Fibroblast of skin of scalp (primary cell): Measurements from ENCODE around the gene GPC6.

Experiments used
- DNase-seq: peaks from one replicate; pipeline ENCODE4 v3.0.0-alpha.2; 2013

Gene GPC6

DNA sequence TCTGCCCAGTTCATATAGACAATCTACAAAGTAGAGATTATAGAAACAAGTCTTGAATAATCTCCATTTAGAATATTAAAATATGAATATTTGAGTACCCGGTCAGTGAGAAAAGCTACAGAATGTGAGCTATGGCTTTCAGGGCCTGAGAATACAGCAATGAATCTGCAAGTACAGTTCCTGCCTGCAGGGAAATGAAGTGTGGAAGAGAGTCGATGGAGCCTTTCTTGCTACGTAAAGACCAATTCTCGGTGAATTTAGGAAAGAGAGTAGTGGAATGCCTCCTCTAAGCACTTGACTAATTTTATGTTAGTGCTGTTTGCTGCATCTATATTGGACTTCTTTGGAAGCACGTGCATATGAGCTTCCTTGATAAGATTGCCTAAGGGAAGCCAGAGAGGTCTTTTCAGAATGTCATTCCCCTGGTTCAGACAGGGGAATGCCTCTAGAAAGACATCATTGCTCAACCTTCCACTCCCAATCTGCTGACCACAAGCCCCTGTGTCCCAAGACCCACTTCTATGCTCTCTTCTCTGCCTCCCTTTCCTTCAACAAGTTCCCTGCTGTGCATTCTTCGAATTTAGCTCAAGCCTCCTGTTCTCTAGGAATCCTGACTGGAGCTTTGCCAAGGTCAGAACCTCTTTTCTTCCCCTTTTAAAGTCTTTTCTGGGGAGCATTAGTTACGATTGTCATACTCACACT is 41.9 kb downstream of the GPC6 start:
- DNase-seq = no peak

DNA sequence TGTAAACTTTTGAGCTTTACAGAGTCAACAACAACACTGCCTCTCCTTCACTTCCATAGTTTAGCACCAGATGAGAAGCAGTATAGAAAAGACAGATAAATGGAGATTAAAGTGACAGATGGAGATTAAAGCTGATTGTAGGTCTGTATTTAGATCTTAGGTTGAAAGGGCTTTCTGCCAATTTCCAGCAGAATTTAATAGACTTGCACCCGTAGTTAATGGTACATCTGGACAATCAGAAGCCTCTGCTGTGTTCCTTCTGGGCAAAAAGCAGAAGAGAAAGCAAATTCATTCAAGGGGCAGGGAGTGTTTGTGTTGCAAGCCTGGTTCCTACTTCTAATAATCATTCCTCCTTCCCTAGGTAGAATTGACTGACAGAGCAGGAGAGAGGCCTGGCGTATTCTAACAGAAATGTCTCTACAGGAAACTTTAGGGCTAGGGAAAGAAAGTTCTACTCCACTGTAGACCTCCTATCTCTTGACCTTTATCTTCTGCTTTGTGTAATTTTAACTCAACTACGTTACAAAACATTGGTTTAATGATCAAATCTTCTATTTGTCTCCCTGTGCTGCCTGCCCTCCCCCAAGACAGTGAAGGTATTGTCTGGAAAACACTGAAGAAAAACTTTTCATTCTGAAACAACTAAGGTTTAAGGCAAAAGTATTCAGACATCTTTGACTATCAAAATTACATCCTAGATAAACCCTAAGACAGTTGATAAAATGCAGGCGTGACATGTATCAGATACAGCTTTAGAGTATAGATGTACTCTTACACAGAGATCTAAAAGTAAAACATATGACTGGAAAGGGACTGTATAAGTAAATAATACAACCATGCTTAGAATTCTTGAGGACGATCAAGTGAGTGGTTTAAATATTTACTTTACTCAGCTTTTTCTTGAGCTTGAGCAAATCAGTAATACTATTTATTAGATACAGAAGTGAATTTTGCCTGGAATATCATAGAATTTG is 44.4 kb downstream of the GPC6 start:
- DNase-seq = peak; percentile 22

DNA sequence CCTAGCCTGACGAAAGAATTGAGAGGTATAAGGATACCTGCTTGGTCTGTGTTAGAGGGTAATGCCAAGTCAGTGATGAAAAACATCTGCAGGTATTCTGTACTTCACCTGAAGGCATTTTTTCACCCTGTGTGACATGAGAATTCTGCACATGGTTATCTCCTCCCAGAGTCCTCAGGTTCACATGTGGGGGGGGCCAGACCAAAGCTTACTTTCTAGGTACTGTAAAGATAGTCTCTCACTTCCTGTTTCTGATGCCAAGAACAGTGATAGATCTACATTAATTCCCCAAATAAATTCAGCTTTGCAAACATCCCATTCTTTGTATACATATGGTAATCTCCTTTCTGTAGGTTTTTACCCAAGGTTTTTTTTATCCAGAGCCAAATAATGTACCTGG is 53.4 kb downstream of the GPC6 start:
- no peak for DNase-seq

DNA sequence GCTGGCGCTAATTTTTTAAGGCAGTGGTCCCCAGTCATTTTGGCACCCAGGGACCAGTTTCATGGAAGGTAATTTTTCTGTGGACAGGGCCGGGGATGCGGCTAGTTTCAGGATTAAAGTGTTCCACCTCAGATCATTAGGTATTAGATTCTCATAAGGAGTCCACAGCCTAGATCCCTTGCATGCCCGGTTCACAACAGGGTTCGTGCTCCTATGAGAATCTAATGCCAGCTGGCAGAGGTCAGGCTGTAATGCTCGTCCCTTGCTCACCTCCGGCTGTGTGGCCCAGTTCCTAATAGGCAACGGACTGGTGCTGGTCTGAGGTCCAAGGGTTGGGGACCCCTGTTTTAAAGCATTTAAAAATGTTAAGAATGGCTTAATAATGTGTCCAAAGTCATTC is 54.1 kb downstream of the GPC6 start:
- no peak for DNase-seq

DNA sequence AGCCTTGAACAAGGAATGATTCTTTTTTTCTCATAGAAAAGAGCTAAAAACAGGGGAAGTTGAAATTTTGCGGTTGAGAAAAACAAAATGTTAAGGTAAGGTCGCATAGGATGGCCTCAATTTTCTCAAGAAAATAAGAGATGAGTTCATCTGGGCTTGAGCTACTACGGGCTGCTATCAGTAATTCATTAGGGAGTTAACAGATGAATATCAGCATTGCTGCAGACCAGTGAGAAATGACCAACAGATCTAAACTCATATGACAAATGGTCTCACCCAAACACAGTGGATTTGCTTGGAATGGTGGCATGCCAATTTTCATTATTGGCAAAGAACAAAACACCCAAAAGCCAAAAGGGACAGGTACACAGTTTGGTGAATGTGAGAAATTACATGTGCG is 56.6 kb downstream of the GPC6 start:
- no peak for DNase-seq

DNA sequence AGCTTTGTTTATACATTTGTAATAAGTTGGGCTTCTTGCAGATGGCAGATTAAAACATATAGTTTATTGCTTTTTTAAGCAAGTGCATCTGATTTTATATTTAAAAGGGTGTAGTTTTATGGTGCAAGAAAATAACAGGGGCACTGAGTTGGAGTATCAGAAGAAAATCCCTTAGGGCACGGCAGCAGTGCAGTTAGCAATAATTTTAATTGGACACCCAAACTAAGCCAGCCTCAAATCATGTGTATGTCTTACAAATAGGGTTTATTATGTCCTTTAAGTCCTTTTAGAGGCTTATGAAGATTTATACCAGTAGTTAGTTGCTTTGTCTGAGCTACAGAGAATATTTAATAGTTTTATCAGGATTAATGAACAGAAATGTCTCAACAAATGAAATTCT is 57.5 kb downstream of the GPC6 start:
- DNase-seq = no peak

DNA sequence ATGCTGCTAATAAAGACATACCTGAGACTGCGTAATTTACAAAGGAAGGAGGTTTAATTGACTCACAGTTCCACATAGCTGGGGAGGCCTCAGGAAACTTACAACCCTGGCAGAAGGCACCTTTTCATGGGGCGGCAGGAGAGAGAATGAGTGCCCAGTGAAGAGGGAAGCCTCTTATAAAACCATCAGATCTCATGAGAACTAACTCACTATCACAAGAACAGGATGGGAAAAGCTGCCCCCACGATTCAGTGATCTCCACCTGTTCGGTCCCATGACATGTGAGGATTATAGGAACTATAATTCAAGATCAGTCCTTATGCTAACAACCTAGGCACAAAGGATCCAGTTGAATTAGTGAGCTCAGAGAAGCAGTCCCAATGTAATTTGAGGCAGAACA is 59.4 kb downstream of the GPC6 start:
- no peak for DNase-seq

DNA sequence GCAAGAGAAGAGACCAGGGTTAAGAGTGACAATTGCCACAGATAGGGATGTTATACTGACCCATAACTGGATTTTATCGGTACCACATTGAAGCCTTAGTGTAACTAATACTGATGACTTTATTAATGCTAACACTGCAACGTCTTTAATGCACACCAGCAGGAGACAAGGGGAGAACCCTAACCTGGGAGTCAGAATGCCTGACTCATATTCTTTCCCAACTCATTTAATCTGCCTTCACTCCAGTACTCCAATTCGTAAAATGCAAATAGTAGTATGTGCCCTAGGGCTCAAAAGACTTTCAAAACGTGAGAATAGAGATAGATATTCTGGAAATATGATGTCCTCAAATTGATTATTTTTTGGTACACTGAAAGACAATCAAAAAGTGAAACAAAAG is 62.4 kb downstream of the GPC6 start:
- no peak for DNase-seq

DNA sequence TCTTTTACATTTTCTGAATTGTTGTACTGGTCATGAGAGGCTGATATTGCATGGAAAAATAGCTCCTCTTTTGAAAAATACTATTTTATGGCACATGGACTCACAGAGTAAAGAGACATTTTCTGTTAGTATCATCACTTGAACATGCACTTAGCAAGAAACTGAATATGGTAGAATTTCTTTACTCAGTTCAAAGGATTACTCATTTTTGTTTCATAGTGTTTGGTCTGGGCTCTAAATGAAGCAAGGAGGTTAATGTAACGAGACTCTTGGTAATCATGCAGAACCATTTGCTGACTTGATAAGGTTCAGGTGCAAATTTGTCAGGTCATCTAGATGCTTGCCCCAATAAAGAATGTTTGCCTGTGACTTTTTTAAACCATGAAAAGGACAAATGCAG is 63.2 kb downstream of the GPC6 start:
- no peak for DNase-seq

DNA sequence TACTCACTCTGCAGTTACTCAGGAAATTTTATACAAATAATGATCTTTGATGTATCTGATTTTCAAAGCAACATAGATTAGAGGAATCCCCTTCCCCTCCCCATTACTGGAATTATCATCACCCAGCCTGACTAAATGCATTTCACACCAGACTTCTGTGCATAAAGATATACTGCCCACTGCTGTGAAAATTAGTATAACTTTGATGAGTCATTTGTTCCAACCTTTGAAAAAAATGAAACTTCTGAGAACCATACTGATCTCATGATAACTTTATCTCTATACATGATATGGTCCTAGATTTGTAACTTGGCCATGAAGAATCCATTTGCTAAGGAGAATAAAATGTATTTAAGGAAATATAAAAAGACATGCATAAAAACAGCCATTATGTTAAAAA is 63.9 kb downstream of the GPC6 start:
- DNase-seq = peak; percentile 20

DNA sequence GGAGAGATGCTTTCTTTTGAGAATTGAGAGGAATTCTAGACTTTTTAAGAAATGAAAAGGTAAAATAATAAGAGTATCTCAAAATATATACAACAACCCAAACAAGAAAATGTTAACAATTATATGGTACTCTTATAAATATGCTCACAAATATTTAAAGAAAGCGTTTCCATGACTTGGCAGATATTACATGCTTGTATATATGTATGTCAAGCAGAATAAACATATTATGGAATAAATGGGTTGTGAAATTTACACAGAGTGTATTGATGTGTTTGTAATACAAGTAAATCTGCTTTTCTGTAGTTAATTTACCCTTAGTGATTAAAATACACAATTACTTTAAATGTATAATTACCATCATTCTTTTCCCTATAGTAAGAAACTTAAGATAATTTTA is 65.8 kb downstream of the GPC6 start:
- no peak for DNase-seq

DNA sequence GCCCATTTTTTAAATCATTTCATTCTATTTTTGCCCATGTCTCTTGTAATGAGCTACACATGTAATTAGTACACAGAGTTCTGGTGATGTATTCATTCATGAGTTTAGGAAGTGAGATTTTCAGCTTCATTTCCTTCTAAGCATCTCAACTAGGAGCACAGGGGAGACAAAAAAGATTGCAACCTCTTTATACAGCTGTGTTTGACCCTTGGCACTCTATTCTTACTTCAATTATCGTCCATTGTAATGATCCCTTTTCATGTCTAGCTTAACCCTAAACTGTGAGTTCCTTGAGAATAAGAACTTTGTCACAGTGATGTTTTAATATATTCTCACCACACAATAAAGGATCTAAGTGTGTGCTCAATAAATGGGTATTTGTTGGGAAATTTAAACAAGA is 67.1 kb downstream of the GPC6 start:
- no peak for DNase-seq

DNA sequence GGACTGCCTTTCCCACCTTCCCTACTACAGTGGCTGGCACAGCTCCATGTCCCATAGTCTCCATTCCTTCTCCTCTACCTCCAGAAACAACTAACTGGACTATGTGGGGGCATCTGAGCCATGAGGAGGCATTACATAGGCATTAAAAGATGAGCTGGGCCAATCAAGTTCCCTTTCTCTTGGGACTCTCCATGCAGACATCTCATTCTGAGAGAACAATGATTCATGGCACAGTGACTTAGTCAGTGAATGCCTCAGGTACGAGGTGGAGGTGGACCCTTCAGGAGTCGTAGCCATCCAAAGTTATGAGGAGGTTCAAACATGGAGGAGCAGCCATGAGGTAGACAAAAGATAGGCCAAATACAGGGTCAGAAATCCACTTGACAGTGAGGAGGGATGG is 70.0 kb downstream of the GPC6 start:
- no peak for DNase-seq

DNA sequence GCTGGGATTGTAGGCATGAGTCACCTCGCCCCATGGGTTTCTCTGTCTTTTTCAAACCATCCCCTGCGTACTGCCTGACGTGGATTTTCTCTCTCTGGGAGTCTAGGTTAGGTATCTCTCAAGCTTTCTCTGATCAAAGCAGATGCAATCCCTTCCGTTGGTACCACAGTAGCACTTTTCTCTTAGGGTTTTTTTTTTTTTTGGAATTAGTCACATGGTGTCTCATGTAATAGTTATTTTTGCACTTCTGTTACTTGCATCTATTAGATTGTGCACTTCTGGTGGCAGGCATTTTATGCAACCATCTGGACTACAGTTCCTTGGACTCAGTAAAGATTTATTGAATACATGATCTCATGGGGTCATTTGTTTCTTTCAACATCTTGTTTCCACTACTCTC is 72.1 kb downstream of the GPC6 start:
- peak; percentile 22 for DNase-seq

DNA sequence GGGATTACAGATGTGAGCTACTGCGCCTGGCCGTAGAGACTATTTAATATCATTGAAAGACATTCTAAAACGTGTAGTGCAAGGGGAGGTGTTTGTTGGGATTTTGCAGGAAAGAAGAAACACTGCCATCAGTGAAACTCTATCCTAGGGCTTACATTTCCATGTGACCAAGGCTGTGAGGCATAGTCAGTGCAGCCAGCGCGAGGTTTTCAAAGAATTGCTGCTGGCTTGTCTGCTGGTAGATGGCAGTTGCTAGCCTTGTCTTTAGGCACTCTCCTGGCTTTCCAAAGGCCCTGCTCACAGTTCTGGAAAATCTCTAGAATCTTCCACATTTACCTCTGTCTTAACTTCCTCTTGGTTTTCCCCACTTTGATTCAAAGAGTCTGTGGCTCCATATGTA is 77.5 kb downstream of the GPC6 start:
- no peak for DNase-seq

DNA sequence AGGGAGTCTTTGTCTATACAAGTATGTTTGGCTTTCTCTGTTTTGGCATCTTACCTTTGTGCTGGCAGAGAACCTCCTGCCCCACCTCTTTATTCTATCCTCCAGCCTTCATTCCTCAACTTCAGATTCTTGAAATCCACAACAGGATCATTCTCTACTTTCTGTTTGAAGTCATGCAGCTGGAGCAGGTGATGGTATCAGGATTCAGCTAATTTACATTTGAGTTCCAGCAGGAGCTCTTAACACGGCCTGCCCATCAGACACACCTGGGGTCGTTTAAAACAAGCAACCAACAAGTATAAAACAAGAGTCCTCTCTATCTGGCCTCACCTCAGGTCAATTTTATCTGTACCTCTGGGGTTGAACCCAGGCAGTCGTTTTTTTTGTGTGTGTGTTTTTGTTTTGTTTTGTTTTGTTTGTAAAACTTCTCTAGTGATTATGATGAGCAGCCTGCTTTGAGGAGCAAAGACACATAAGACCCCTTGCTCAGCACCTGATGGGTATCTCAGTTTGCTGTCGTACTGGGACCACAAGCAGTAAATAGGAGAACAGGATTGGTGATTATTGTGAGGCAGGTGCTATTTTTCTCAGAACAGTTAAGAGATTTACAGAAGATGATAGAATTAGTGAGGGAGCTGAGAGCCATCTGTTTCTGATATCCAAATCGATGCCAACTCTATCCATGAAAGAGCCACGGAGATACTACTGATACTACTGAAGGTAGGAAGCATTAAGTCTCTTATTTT is 78.4 kb downstream of the GPC6 start:
- DNase-seq = no peak

DNA sequence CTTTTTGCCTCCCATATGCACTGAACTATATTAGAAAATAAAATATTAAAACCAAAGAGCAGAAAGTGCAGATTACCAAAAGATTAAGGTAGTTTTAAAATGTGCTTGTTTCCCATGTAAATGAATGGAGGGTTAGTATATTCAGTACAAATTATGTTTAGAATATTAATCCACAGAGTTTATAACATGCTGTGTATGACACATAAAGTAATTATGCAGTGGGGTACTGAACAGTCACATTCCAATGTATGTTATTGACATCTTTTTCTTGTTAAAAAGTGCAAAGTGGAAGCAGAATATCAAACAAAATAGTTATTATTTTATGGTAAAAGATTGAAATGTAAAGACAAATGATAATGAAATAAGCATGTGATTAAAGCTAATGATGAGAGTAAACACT is 79.3 kb downstream of the GPC6 start:
- DNase-seq = peak; percentile 63

DNA sequence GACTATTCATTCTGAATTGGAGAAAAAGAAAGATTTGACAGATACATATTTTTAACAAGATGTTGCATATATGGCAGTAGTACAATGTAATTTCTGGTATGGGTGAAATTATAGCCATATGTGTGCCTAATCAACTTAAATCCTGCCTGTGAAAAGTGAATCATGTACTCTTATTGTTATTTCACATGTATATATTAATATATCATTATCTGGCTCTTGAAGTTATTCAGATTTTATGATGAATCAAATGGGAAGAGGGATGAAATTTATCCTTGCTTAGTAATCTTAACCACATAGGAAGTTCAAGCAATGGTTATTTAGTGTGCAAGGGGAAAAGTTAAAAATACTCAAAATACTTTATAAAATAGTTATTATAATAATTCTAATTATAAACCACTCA is 80.5 kb downstream of the GPC6 start:
- peak; percentile 66 for DNase-seq

DNA sequence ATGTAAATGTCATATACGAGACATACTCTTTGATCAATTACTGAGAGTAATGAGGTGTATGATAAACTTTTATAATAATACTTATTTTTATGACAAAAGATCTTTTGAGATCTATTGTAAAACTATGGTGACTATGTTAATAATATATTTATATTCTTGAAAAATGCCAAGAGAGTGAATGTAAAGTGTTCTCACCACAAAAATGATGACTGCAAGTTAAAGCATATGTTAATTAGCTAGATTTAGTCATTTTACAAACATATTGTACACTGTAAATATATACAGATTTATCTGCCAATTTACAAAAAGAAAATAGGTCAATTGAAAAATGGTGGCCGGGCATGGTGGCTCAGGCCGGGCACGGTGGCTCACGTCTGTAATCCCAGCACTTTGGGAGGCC is 81.0 kb downstream of the GPC6 start:
- DNase-seq = peak; percentile 16

DNA sequence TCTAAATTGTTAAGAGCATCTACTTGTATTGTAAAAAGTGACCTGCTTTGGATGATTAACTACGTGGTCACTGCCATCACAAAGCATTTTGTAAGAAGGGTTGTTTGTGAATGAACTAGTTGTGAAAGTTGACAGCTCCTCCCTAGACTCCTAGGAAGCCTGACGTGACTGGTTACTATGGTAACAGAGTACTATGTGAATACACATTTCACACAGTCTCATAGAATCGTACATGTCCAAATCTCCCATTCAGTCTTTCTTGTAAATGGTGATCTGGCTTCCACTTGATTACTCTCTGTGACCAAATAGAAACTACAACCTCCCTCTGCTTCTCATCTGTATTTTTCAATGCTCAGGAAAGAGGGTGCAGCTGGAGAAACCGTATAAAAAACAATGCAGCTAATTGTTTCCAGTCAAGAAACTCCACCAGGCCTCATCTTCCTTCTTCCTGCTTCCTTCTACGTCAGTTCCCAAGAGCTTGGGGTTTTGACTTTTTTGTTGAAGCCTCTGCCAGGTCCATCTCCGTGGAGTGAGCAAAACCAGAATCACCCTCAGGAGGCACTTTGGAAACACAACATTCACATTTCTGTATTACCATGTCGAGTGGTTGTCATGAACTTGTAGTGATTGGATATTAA is 83.4 kb downstream of the GPC6 start:
- peak; percentile 65 for DNase-seq

DNA sequence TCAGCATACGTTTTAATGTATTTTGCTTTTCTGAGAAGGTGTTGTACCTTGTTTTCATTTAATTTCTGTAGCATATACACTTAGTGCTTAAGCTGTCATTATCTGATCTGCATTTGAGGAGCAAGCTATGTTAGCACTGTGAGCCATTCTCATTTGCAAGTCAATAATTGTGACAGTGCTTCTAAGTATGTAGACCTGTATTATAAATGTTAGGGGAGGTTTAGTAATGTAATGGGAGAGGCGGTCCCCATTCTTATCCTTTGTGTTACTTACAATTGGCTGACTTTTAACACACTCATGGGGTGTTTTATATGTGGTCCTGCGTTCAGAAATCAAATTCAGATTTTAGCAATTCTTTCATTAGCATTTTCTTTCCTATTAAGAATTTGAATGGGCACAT is 90.2 kb downstream of the GPC6 start:
- no peak for DNase-seq

DNA sequence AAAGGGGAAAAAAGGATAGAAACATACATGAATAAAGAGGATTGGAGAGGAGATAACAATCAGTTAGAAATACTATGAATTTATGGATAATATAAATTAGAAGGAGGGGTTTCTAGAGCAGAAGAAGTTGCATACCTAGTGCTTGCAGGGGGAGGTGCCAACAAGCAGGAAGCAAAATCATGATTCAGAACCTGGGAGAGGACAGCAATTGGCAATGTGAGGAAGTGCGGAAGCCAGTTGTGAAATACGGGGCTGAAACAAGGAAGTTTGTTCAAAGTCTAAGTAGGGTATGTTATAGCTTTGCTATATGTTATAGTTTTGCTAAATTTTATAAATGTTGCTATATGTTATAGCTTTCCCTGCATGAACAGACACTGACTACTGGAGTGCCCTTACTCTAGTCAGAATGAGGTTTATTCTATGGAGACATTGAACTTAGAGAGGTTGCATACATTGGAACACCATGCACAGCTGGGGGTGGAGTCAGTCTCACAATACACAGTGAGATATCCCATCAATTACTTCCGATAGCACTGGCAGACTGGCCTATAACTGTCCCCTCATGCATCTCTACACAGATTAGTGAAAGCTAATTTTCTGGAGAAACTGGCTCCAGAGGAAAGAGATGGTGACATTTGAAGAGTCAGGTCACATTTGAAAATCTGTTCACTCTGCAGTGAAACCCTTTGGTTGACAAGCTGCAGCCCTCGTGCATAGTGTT is 92.1 kb downstream of the GPC6 start:
- DNase-seq = no peak
